ENCODE data around the gene PSMD4.

The PSMD4 gene

DNA sequence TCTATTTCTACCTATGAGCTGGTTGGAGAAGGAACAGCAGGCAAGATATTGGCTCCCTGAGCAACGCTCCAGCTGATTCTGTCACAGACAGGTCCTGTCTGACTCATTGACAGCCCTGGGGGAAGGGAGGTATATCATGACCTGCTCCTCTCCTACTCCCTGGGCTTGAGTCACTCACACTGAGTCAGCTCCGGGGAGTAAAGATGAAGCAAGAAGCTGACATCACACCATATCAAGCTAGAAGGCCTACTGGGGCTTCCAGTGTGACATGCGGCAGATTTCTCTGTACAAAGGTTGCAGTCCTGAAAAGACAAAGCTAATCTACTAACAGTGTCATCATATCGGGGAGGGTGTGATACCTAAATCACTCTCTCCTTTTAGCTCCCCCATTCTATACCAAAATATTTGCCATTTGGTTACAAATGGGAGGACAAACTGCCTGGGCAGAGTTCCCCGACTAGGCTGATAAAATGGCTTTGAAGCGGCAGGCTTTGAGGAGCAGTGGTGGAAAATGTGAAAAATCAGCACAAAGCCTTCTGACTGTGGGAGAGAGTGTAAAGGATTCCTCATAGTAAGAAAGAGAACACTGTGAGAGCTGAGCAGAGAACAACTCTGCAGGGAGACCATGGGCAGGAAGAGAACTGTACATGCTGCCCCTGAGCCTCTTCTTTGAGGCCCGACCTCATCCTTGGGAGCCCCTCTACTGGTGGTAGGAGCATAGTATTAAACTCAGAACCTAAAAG lies 57.2 kb downstream of the PSMD4 start:
- TF ChIP-seq, protein P1, sequence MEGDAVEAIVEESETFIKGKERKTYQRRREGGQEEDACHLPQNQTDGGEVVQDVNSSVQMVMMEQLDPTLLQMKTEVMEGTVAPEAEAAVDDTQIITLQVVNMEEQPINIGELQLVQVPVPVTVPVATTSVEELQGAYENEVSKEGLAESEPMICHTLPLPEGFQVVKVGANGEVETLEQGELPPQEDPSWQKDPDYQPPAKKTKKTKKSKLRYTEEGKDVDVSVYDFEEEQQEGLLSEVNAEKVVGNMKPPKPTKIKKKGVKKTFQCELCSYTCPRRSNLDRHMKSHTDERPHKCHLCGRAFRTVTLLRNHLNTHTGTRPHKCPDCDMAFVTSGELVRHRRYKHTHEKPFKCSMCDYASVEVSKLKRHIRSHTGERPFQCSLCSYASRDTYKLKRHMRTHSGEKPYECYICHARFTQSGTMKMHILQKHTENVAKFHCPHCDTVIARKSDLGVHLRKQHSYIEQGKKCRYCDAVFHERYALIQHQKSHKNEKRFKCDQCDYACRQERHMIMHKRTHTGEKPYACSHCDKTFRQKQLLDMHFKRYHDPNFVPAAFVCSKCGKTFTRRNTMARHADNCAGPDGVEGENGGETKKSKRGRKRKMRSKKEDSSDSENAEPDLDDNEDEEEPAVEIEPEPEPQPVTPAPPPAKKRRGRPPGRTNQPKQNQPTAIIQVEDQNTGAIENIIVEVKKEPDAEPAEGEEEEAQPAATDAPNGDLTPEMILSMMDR (conservative IDR thresholded peaks at IDR 0.05; ENCODE audit: low read depth), result no peak
- POLR2A ChIA-PET (ENCODE audit: low non-redundant PET), result interaction anchor here (0.6 to 1.0 kb wide), 3 partner anchors 20 to 121 kb away, joined by 3 to 5 read pairs (median 3); partner anchors contain the start of gene ZNF687
- peak overlapping the region; percentile 61 for H3K27ac ChIP-seq
- DNase-seq (ENCODE audit: low spot score), result peak; percentile 99
- CTCF ChIA-PET, result interaction anchor here (0.7 to 1.7 kb wide), 3 partner anchors 16 to 36 kb away, joined by 3 to 4 read pairs (median 3); partner anchors contain the start of gene RFX5

DNA sequence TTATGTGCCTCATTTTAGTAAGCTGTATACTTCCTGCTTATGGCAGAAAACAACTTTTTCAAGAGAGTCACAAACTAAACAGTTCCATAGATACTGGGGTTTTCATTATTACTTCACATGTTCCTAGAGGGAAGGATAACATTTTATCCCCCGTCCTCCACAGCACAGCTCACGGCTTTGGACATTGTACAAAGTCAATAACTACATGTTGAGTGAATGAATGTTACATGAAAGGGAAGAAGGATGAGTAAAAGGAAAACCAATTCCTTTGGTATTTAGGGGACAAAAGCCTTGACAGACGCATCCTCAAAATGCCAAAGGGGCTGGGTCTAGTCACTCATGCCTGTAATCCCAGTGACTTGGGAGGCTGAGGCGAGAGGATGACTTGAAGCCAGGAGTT lies 57.9 kb downstream of the PSMD4 start:
- H3K27ac ChIP-seq, result peak overlapping the region; percentile 39
- DNase-seq (ENCODE audit: low spot score), result no peak
- TF ChIP-seq, protein P1 (conservative IDR thresholded peaks at IDR 0.05; ENCODE audit: low read depth), result no peak
- ChIA-PET CTCF (interaction anchor here (1.7 kb wide), 1 partner anchor 35 kb away, joined by 3 read pairs; the partner anchor contains the start of gene RFX5), POLR2A (ENCODE audit: low non-redundant PET) (interaction anchor here (1.0 kb wide), 1 partner anchor 31 kb away, joined by 3 read pairs; the partner anchor contains the start of gene ZNF687)

DNA sequence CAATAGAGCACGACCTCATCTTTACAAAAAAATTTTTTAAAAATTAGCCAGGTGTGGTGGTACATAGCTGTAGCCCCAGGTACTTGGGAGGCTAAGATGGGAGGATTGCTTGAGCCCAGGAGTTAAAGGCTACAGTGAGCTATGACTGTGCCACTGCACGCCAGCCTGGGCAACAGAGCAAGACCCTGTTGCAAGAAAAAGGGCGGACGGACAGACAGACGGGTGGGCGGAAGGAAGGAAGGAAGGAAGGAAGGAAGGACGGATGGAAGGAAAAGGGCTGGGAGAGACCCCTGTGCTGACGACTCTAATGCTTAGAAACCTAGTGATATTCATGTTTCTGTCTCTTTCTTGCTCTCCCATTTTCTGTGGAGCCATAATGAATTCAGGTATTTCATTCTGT lies 58.3 kb downstream of the PSMD4 start:
- DNase-seq (ENCODE audit: low spot score), result no peak
- POLR2A ChIA-PET (ENCODE audit: low non-redundant PET), result interaction anchor here (1.0 kb wide), 1 partner anchor 31 kb away, joined by 3 read pairs; the partner anchor contains the start of gene ZNF687
- CTCF ChIA-PET, result interaction anchor here (1.7 to 1.9 kb wide), 2 partner anchors 28 to 35 kb away, joined by 3 to 5 read pairs; partner anchors contain the start of gene RFX5
- peak overlapping the region; percentile 39 for H3K27ac ChIP-seq
- TF ChIP-seq, protein P1 (conservative IDR thresholded peaks at IDR 0.05; ENCODE audit: low read depth), result no peak

DNA sequence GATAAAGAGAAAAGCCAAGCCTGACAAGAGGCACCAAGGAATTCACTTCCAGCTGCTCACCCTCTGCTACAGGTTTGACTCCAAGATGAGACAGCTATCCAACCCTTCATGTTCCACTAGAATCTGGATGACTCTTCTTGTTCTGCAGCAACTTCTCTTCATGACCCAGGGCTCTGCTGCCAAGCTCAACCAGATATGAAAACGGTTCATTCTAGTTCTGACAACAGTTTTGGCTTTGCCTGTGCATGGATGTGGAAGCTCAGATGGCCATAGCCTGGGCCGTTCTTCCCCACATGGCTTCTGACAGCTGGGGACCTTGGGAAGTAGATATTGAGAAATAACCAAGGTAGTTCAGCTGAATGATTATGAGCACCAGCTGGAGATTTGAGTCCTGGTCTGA lies 59.0 kb downstream of the PSMD4 start:
- ChIA-PET CTCF (interaction anchor here (1.9 kb wide), 1 partner anchor 27 kb away, joined by 5 read pairs; no protein-coding TSS in a partner anchor), POLR2A (ENCODE audit: low non-redundant PET) (no interaction called here)
- H3K27ac ChIP-seq, result no peak overlapping the region
- TF ChIP-seq, protein P1 (conservative IDR thresholded peaks at IDR 0.05; ENCODE audit: low read depth), result no peak
- DNase-seq (ENCODE audit: low spot score), result no peak

DNA sequence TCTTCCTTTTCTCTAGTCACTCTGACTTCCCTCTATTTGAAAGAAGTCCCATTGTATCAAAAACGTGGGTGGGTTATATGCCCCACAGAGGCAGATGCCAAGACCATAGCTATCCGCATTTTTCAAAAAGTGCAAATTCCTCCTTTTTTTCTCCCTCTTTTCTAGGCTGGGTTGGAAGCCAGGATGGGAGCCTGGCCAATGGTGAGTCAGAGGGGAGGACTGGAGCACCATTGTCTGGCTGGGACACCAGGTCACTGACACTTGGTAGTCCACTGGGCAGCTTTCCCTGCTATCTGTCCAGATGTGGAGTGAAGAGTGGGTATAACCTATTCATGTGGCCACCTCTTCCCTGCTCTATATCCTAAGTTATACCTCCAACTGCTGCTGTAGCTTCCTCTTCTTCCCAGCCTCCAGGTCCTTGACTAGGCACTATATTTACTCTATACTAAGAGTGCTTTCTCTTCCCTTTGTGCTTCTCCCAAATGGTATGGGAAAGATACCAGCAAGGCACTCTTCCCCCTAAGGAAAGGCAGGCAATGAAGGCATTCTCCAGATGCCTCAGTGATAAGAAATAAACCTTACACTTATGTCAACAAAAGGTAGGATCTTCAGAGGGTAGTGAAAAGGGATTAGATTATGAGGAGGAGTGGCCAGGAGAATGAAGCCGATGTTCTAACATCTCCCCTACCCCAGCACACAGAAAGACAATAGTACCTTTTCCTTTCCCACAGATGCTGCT lies 59.8 kb downstream of the PSMD4 start:
- peak overlapping the region; percentile 66 for H3K27ac ChIP-seq
- POLR2A ChIA-PET (ENCODE audit: low non-redundant PET), result no interaction called here
- TF ChIP-seq, protein P1 (conservative IDR thresholded peaks at IDR 0.05; ENCODE audit: low read depth), result no peak
- CTCF ChIA-PET, result interaction anchor here (1.9 kb wide), 1 partner anchor 27 kb away, joined by 5 read pairs; no protein-coding TSS in a partner anchor
- peak; percentile 46 for DNase-seq (ENCODE audit: low spot score)

DNA sequence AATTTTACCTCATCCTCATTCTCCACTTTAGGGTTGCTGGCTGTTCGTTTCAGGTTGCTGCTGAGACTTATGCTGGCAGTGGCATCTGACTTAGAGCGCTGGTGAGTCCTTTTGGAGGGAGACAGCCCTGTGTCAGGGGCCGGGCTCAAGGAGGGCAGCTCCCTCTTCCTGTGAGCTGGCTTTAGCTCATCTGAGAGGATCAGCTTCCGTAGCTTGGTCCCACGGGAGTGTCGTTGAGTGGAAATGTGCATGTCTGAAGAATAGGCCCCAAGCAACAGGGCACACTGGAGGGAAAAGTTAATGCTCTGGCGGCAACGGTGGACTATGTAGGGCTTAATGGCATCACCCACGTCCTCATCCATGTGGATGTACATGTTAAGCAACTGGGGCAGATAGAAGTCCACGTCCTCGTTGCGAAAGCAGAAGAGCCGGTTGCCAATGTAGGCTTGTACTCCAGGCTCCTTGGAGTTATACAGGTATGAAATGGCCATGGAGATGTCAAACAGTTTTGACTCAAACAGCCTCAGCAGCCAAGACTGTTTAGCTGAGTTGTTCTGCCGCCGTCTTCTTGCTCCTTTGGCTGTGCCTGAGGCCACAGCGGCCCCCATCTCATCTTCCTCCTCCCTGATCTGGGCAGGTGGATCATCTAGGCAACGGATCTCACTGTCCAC lies 61.2 kb downstream of the PSMD4 start:
- ChIA-PET POLR2A (ENCODE audit: low non-redundant PET) (no interaction called here), CTCF (interaction anchor here (1.2 kb wide), 1 partner anchor 25 kb away, joined by 6 read pairs; no protein-coding TSS in a partner anchor)
- TF ChIP-seq, protein P1 (conservative IDR thresholded peaks at IDR 0.05; ENCODE audit: low read depth), result no peak
- H3K27ac ChIP-seq, result peak overlapping the region; percentile 40
- DNase-seq (ENCODE audit: low spot score), result no peak

Data from RWPE1 (cell line).